Smooth muscle cell (in vitro differentiated cells): ENCODE data around the gene THRB. TPM values are rescaled to one million over a fixed set of nuclear protein-coding genes. Genes with fewer than 3 reads are reported as not detected.

ENCODE experiments used
- DNase-seq: peaks from one replicate; lab custom pipeline; 2025; ENCODE audit not compliant: unreplicated experiment; lab: John Stamatoyannopoulos, UW
- H2AFZ ChIP-seq: fragments of 200-600 bp; sonication (generic); 2 replicates; pipeline ENCODE4 v1.6.0; 2016; ENCODE audit warnings: antibody characterized with exemption, low read depth, mild to moderate bottlenecking
- H3F3A ChIP-seq: fragments of 200-600 bp; sonication (generic); 2 replicates; pipeline ENCODE4 v1.6.0; 2017; ENCODE audit warnings: antibody characterized with exemption, low read depth
- H3K27ac ChIP-seq: fragments of 200-600 bp; sonication (generic); 2 replicates; pipeline ENCODE4 v1.5.1; 2016; ENCODE audit warnings: low read depth, mild to moderate bottlenecking
- H3K27me3 ChIP-seq: fragments of 200-600 bp; sonication (generic); 2 replicates; pipeline ENCODE4 v1.6.1; 2016; ENCODE audit warnings: low read depth, mild to moderate bottlenecking
- H3K36me3 ChIP-seq: fragments of 200-600 bp; sonication (generic); 2 replicates; pipeline ENCODE4 v1.5.1; 2016; ENCODE audit warnings: low read depth
- H3K4me1 ChIP-seq: fragments of 200-600 bp; sonication (generic); 2 replicates; pipeline ENCODE4 v1.5.1; 2016; ENCODE audit warnings: low read depth
- H3K4me2 ChIP-seq: fragments of 200-600 bp; sonication (generic); 2 replicates; pipeline ENCODE4 v1.6.0; 2016; ENCODE audit warnings: mild to moderate bottlenecking
- H3K4me3 ChIP-seq: fragments of 200-600 bp; sonication (generic); 2 replicates; pipeline ENCODE4 v1.5.1; 2016; ENCODE audit warnings: mild to moderate bottlenecking
- H3K79me2 ChIP-seq: fragments of 200-600 bp; sonication (generic); 2 replicates; pipeline ENCODE4 v1.6.0; 2016; ENCODE audit warnings: low read depth, mild to moderate bottlenecking
- H3K9ac ChIP-seq: fragments of 200-600 bp; sonication (generic); 2 replicates; pipeline ENCODE4 v1.6.0; 2016; ENCODE audit warnings: low read depth
- H3K9me3 ChIP-seq: fragments of 200-600 bp; sonication (generic); replicated peaks from 2 replicates; pipeline ENCODE4 v1.5.1; 2016; ENCODE audit warnings: low read depth
- H4K20me1 ChIP-seq: fragments of 200-600 bp; sonication (generic); 2 replicates; pipeline ENCODE4 v1.6.0; 2016; ENCODE audit warnings: low read depth
- CTCF ChIP-seq: fragments of 200-600 bp; sonication (generic); IDR thresholded peaks from 2 replicates; pipeline ENCODE4 v1.5.1; 2017; ENCODE audit warnings: borderline replicate concordance, mild to moderate bottlenecking, antibody characterized with exemption; ENCODE audit not compliant: insufficient read depth, poor library complexity, severe bottlenecking
- WGBS: methylation state at CpG from one replicate; pipeline ENCODE4 v1.1.7; 2016; ENCODE audit warnings: low lambda C conversion rate; 5-methylcytosine and 5-hydroxymethylcytosine counted together
- polyA plus RNA-seq: library from polyadenylated mRNA; unstranded; fragments of >200 nt; fragmentation: Nextera tagmentation; extraction: Ambion mirVana; gene quantifications from 2 replicates; pipeline ENCODE4 v1.2.1, GENCODE V29; 2016
- total RNA-seq: library from RNA; depleted of rRNA; stranded (reverse); fragments of >200 nt; gene quantifications from 2 replicates; pipeline ENCODE4 v1.2.3, GENCODE V29; 2014

The THRB gene
- total and polyA plus RNA-seq, 2 experiments from 2014 or later = 5.6 to 43.8 TPM

DNA sequence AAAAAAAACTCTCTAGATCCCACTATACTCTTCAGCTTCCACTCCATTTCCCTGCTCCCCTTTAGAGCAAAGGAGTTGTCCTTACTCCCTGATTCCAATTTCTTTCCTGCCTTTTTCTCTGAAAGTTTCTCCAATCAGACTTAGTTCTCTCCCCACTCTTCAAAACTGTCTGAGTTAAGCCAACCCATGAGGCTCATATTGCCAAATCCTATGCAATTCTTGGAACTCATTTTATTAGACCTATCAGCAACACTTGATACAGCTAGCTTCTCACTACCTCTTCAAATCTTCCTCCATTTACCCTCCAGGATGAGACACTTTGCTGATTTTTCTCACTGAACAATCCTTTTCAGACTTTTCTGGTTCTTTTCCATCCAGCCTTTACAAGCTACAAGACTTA is 233.1 kb downstream of the THRB start:
- Histone ChIP-seq H3K79me2 (no peaks in the 10 kb centered on the region), H3K4me3 (no peak overlapping the region), H4K20me1 (no peaks in the 10 kb centered on the region), H3K27ac (no peak overlapping the region), H3K27me3 (no peaks in the 10 kb centered on the region), H3F3A (peaks cover 17% of the 10 kb centered on the region), H3K4me1 (peaks cover 5% of the 10 kb centered on the region), H3K36me3 (no peaks in the 10 kb centered on the region), H3K9ac (no peak overlapping the region), H3K9me3 (no peaks in the 10 kb centered on the region), H3K4me2 (no peak overlapping the region), H2AFZ (no peak overlapping the region)
- TF ChIP-seq CTCF = no peak
- DNase-seq = no peak

DNA sequence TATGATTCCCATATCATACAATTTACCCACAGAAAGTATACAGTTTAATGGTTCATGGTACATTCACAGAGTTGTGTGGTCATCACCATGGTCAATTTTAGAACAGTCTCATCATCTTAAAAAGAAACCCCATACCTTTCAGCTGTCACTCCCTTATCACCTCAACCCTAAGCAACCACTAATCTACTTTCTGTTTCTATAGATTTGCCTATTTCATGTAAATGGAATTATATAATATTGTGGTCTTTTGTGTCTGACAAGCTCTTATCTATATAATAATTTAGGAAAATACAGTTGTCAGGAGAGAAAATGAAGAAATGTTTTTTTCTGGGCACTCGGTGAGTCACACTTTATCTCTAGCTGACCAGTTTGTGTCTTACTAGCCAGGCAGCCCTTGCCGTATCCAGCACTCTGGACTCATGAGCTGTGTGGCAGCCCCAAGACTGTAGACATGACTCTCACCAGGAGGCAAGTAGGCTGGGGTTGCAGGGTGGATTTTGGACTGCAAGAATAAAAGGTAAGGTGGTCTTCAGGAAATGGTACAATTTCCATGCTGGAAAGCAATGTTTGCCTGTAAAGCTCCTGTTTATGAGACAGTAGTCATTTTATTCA is 234.6 kb downstream of the THRB start:
- WGBS = 3% methylated on average over 2 of the region's 2 CpGs
- H3F3A ChIP-seq = peaks cover 17% of the 10 kb centered on the region
- no peaks in the 10 kb centered on the region for H3K79me2 ChIP-seq
- H3K4me3 ChIP-seq = no peak overlapping the region
- peak overlapping the region; percentile 37 for H3K4me2 ChIP-seq
- no peak overlapping the region for H2AFZ ChIP-seq
- no peaks in the 10 kb centered on the region for H3K27me3 ChIP-seq
- H3K9me3 ChIP-seq = no peaks in the 10 kb centered on the region
- peaks cover 8% of the 10 kb centered on the region for H3K4me1 ChIP-seq
- TF ChIP-seq CTCF = no peak
- H3K27ac ChIP-seq = peak overlapping the region; percentile 6
- DNase-seq = no peak
- H3K36me3 ChIP-seq = no peaks in the 10 kb centered on the region
- H4K20me1 ChIP-seq = no peaks in the 10 kb centered on the region
- no peak overlapping the region for H3K9ac ChIP-seq

DNA sequence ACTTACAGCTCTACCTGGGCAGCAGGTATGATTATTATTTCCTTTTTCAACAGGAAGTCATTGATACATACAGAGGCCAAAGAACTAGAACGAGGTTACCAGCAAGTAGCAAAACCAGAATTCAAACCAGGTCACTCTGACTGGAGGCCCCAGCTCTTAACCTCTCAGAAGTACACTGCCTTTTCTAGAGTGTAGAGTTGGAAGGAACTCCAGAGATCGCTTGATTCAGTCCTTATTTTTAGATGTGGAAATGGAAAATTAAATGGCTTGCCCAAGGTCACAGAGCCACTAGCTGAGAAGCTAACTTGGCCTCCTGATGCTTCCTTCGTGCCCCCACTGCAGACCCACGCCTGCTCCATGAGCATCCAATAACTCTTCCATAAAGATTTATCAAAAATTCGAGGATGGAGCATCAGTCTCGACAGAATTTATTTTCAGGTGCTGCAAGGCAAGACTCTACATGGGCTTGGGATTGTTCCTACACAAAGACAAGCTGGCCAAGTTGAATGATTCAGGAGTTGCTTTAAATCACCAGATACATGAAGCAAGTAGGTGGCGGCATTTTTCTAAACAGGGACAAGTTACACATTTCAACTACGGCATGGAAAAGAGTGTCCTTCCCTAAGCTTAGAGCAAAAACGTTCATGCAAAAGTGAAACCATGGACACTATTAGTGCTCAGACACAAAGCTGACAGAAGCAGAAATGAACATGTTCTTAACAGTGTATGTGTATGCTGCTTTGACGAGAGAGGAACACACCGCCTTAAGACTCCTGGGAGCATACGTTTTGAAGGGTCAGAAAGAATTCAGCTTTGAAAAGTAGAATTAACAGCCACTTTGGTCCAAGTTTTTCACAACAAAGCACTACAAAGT is 235.7 kb downstream of the THRB start:
- Histone ChIP-seq H3K27me3 (no peaks in the 10 kb centered on the region), H3K9me3 (no peaks in the 10 kb centered on the region), H3K9ac (no peak overlapping the region), H4K20me1 (no peaks in the 10 kb centered on the region), H3K36me3 (no peaks in the 10 kb centered on the region), H3K27ac (no peak overlapping the region), H3K4me2 (no peak overlapping the region), H3K4me1 (peaks cover 9% of the 10 kb centered on the region), H3K4me3 (no peak overlapping the region), H3K79me2 (no peaks in the 10 kb centered on the region), H2AFZ (no peak overlapping the region), H3F3A (peaks cover 17% of the 10 kb centered on the region)
- no peak for TF ChIP-seq CTCF
- WGBS = 84% methylated on average over 12 of the region's 12 CpGs
- no peak for DNase-seq

GRCh38 chr3:24258260-24258659 is 236.4 kb downstream of the THRB start:
- H3K27ac ChIP-seq = no peak overlapping the region
- no peak overlapping the region for H2AFZ ChIP-seq
- H3K4me3 ChIP-seq = no peak overlapping the region
- DNase-seq = no peak
- H3K9ac ChIP-seq = no peak overlapping the region
- 80% methylated on average over 5 of the region's 5 CpGs for WGBS
- H3K27me3 ChIP-seq = no peaks in the 10 kb centered on the region
- peaks cover 9% of the 10 kb centered on the region for H3K4me1 ChIP-seq
- H3K79me2 ChIP-seq = no peaks in the 10 kb centered on the region
- TF ChIP-seq CTCF = no peak
- peaks cover 17% of the 10 kb centered on the region for H3F3A ChIP-seq
- no peak overlapping the region for H3K4me2 ChIP-seq
- H3K36me3 ChIP-seq = no peaks in the 10 kb centered on the region
- no peaks in the 10 kb centered on the region for H3K9me3 ChIP-seq
- H4K20me1 ChIP-seq = no peaks in the 10 kb centered on the region
